ENCODE measurements around the gene NEURL1B.

GRCh38 chr5:172638209-172638768 is 2.8 kb upstream of the NEURL1B start:
- no peak for TF ChIP-seq CTCF (tag by site-specific recombination; IDR thresholded peaks at IDR 0.05)
- no peak for TF ChIP-seq ZNF121 (tag by site-specific recombination; IDR thresholded peaks at IDR 0.05)
- TF ChIP-seq ZNF266 (tag by site-specific recombination; IDR thresholded peaks at IDR 0.05; ENCODE audit: low read depth) = no peak
- no peak for TF ChIP-seq HOXC10 (CRISPR knock-in tag; IDR thresholded peaks at IDR 0.05)
- TF ChIP-seq SETDB1 (IDR thresholded peaks at IDR 0.05; ENCODE audit: insufficient read length, low read length) = no peak
